Erythroblast (primary cell): Measurements from ENCODE around the gene PLA2G2D.

Experiments used
- GATA1 ChIP-seq: IDR thresholded peaks from 2 replicates; pipeline ENCODE4 v1.6.1; 2011; ENCODE audit warnings: low read depth, mild to moderate bottlenecking, control low read depth, low read length, moderate library complexity
- POLR2A ChIP-seq: IDR thresholded peaks from 2 replicates; pipeline ENCODE4 v1.6.1; 2011; ENCODE audit warnings: mild to moderate bottlenecking, low read length

DNA sequence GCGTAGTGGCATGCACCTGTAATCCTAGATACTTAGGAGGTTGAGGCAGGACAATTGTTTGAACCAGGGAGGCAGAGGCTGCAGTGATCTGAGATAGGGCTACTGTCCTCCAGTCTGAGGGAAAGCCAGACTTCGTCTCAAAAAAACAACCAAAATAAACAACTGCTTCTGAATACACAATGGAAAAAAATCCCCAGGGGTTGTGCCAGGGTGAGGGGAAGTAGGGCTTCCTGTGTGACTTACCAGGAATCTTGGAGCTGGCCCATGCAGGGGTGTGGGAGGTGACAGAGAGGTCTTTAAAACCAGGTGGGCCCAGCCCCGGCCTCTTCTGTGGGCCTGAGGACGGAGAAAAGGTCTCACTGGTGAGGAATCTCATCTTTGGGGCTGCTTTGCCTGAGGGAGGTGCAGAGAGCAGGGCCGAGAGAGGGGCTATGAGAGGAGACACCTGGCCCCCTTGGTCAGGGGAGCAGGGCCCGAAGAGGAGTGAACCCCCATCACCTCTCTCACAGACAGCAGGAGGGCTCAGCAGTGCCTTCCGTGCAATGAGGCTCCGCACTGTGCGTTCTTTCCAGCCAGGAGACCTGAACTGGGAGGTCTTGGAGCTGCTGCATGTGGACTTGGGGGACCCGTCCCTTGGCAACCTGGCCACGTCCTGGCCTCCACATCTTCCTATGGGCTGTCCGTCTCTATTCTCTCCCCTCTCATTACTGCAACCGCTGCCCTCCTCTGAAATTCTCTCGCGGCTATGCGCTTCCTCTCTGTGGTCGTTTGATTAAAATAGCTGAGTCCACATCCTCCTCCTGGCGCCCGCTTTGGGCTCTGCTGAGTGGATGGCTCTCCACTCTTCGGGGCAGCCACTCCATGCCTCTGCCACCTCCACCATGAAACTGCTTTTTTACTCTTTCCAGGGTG, 38.6 kb downstream of the PLA2G2D start:
- TF ChIP-seq POLR2A: no peak
- no peak for TF ChIP-seq GATA1
